ENCODE results near the gene HSPA5.
"Not testable (repeated sequence)": the region's sequence is repeated elsewhere in the genome, so short reads cannot be mapped to it uniquely, and the experiment has no call there.

Gene HSPA5

GRCh38 chr9:125238127-125238914 lies 2.8 kb downstream of the HSPA5 start:
- no peak overlapping the region for H4K8ac ChIP-seq (ENCODE audit: low read depth, low read length)
- peaks cover 8 to 10% of the 10 kb centered on the region in 2 experiments for H3K4me1 ChIP-seq (ENCODE audit: control insufficient read depth in 1 of 2, insufficient read depth in 2 of 2, low read length in 2 of 2)
- no peak overlapping the region for H2BK5ac ChIP-seq (ENCODE audit: low read depth, low read length, poor library complexity)
- H2BK12ac ChIP-seq (ENCODE audit: low read length), result no peak overlapping the region
- H3K79me1 ChIP-seq (ENCODE audit: low read length), result peaks cover 11% of the 10 kb centered on the region
- peak overlapping the region; percentile 39 for H3K4ac ChIP-seq (ENCODE audit: low read depth, low read length)
- peak overlapping the region; percentile 45 for H3K4me2 ChIP-seq (ENCODE audit: low read length)
- H3K14ac ChIP-seq (ENCODE audit: low read length), result no peak overlapping the region
- H3K4me3 ChIP-seq (ENCODE audit: low read depth, low read length), result no peak overlapping the region
- no peak overlapping the region for H3K23ac ChIP-seq (ENCODE audit: low read length)
- H3K18ac ChIP-seq (ENCODE audit: low read length), result no peak overlapping the region
- H2BK120ac ChIP-seq (ENCODE audit: insufficient read depth, low read length, poor library complexity), result no peak overlapping the region
- no CpG with 5 or more reads among the region's 7 CpGs for WGBS (ENCODE audit: extremely low coverage, insufficient coverage, insufficient read length)
- no peaks in the 10 kb centered on the region for H3K9me3 ChIP-seq (ENCODE audit: insufficient read depth, low read depth, low read length)
- no peak for DNase-seq
- H3K27me3 ChIP-seq (ENCODE audit: insufficient read depth, low read length), result no peaks in the 10 kb centered on the region
- no peak overlapping the region for H4K12ac ChIP-seq (ENCODE audit: low read depth, low read length)
- H2AK5ac ChIP-seq (ENCODE audit: low read length), result no peak overlapping the region
- no peak overlapping the region for H3K9ac ChIP-seq (ENCODE audit: low read length)
- no peak overlapping the region for H4K91ac ChIP-seq (ENCODE audit: low read depth, low read length)
- no peak overlapping the region for H2AFZ ChIP-seq (ENCODE audit: insufficient read depth, low read length, poor library complexity)
- peaks cover 21 to 39% of the 10 kb centered on the region in 2 experiments for H3K36me3 ChIP-seq (ENCODE audit: control insufficient read depth in 1 of 2, insufficient read depth in 2 of 2, low read length in 2 of 2)
- no peak overlapping the region for H3K27ac ChIP-seq (ENCODE audit: low read depth, low read length)
- H3K79me2 ChIP-seq (ENCODE audit: control insufficient read depth, insufficient read depth, low read length, poor library complexity), result peaks cover 13% of the 10 kb centered on the region

- H4K12ac ChIP-seq (ENCODE audit: low read depth, low read length); H3K9me3 ChIP-seq (ENCODE audit: insufficient read depth, low read depth, low read length); H3K79me2 ChIP-seq (ENCODE audit: control insufficient read depth, insufficient read depth, low read length, poor library complexity); H3K14ac ChIP-seq (ENCODE audit: low read length); H3K23ac ChIP-seq (ENCODE audit: low read length); H2BK5ac ChIP-seq (ENCODE audit: low read depth, low read length, poor library complexity); H2BK12ac ChIP-seq (ENCODE audit: low read length); H2BK120ac ChIP-seq (ENCODE audit: insufficient read depth, low read length, poor library complexity); H3K4me1 ChIP-seq (ENCODE audit: control insufficient read depth in 1 of 2, insufficient read depth in 2 of 2, low read length in 2 of 2); H2AFZ ChIP-seq (ENCODE audit: insufficient read depth, low read length, poor library complexity); DNase-seq; H4K8ac ChIP-seq (ENCODE audit: low read depth, low read length); H3K9ac ChIP-seq (ENCODE audit: low read length); H3K4me3 ChIP-seq (ENCODE audit: low read depth, low read length); H3K18ac ChIP-seq (ENCODE audit: low read length); H2AK5ac ChIP-seq (ENCODE audit: low read length); H3K79me1 ChIP-seq (ENCODE audit: low read length); H3K27ac ChIP-seq (ENCODE audit: low read depth, low read length); H4K91ac ChIP-seq (ENCODE audit: low read depth, low read length); H3K4me2 ChIP-seq (ENCODE audit: low read length); H3K4ac ChIP-seq (ENCODE audit: low read depth, low read length); H3K27me3 ChIP-seq (ENCODE audit: insufficient read depth, low read length): not testable (repeated sequence)
- WGBS (ENCODE audit: extremely low coverage, insufficient coverage, insufficient read length), result no CpG with 5 or more reads among the region's 5 CpGs
- H3K36me3 ChIP-seq (ENCODE audit: control insufficient read depth in 1 of 2, insufficient read depth in 2 of 2, low read length in 2 of 2), result peaks cover 21 to 42% of the 10 kb centered on the region in 2 experiments
Measured at GRCh38 chr9:125236520-125237159, 4.5 kb downstream of the HSPA5 start.

- Histone ChIP-seq H3K36me3 (ENCODE audit: control insufficient read depth in 1 of 2, insufficient read depth in 2 of 2, low read length in 2 of 2) (peaks cover 24 to 44% of the 10 kb centered on the region in 2 experiments), H4K8ac (ENCODE audit: low read depth, low read length) (no peak overlapping the region), H3K4me1 (ENCODE audit: control insufficient read depth in 1 of 2, insufficient read depth in 2 of 2, low read length in 2 of 2) (peaks cover 4 to 8% of the 10 kb centered on the region in 2 experiments), H3K9ac (ENCODE audit: low read length) (no peak overlapping the region), H3K9me3 (ENCODE audit: insufficient read depth, low read depth, low read length) (no peaks in the 10 kb centered on the region), H2BK120ac (ENCODE audit: insufficient read depth, low read length, poor library complexity) (no peak overlapping the region), H2AFZ (ENCODE audit: insufficient read depth, low read length, poor library complexity) (no peak overlapping the region), H3K4me2 (ENCODE audit: low read length) (no peak overlapping the region), H3K4me3 (ENCODE audit: low read depth, low read length) (no peak overlapping the region), H3K4ac (ENCODE audit: low read depth, low read length) (no peak overlapping the region), H3K27me3 (ENCODE audit: insufficient read depth, low read length) (no peaks in the 10 kb centered on the region), H2BK12ac (ENCODE audit: low read length) (no peak overlapping the region), H3K14ac (ENCODE audit: low read length) (no peak overlapping the region), H2BK5ac (ENCODE audit: low read depth, low read length, poor library complexity) (no peak overlapping the region), H3K18ac (ENCODE audit: low read length) (no peak overlapping the region), H4K12ac (ENCODE audit: low read depth, low read length) (no peak overlapping the region), H3K23ac (ENCODE audit: low read length) (no peak overlapping the region), H2AK5ac (ENCODE audit: low read length) (no peak overlapping the region), H3K79me2 (ENCODE audit: control insufficient read depth, insufficient read depth, low read length, poor library complexity) (peaks cover 7% of the 10 kb centered on the region), H4K91ac (ENCODE audit: low read depth, low read length) (no peak overlapping the region), H3K27ac (ENCODE audit: low read depth, low read length) (no peak overlapping the region), H3K79me1 (ENCODE audit: low read length) (peaks cover 5% of the 10 kb centered on the region)
- DNase-seq, result peak in 1 of 2 donors; percentile 27
- no CpG with 5 or more reads among the region's 5 CpGs for WGBS (ENCODE audit: extremely low coverage, insufficient coverage, insufficient read length)
Measured at GRCh38 chr9:125235804-125236519, 5.2 kb downstream of the HSPA5 start.

GRCh38 chr9:125234099-125234498 lies 7.0 kb downstream of the HSPA5 start:
- H2AK5ac ChIP-seq (ENCODE audit: low read length); H3K18ac ChIP-seq (ENCODE audit: low read length); H2BK12ac ChIP-seq (ENCODE audit: low read length); H2BK5ac ChIP-seq (ENCODE audit: low read depth, low read length, poor library complexity); H2AFZ ChIP-seq (ENCODE audit: insufficient read depth, low read length, poor library complexity); H3K23ac ChIP-seq (ENCODE audit: low read length); H3K4me1 ChIP-seq (ENCODE audit: control insufficient read depth in 1 of 2, insufficient read depth in 2 of 2, low read length in 2 of 2); H3K79me1 ChIP-seq (ENCODE audit: low read length); H3K4ac ChIP-seq (ENCODE audit: low read depth, low read length); H2BK120ac ChIP-seq (ENCODE audit: insufficient read depth, low read length, poor library complexity); H3K14ac ChIP-seq (ENCODE audit: low read length); H3K9ac ChIP-seq (ENCODE audit: low read length); H4K12ac ChIP-seq (ENCODE audit: low read depth, low read length); H3K27me3 ChIP-seq (ENCODE audit: insufficient read depth, low read length); H4K91ac ChIP-seq (ENCODE audit: low read depth, low read length); H3K4me3 ChIP-seq (ENCODE audit: low read depth, low read length); H3K9me3 ChIP-seq (ENCODE audit: insufficient read depth, low read depth, low read length); H3K4me2 ChIP-seq (ENCODE audit: low read length); H4K8ac ChIP-seq (ENCODE audit: low read depth, low read length); H3K79me2 ChIP-seq (ENCODE audit: control insufficient read depth, insufficient read depth, low read length, poor library complexity): not testable (repeated sequence)
- no CpG with 5 or more reads among the region's 8 CpGs for WGBS (ENCODE audit: extremely low coverage, insufficient coverage, insufficient read length)
- Histone ChIP-seq H3K36me3 (ENCODE audit: control insufficient read depth in 1 of 2, insufficient read depth in 2 of 2, low read length in 2 of 2) (peaks cover 26 to 44% of the 10 kb centered on the region in 2 experiments), H3K27ac (ENCODE audit: low read depth, low read length) (peak overlapping the region; percentile 33)
- DNase-seq, result peak; percentile 26 to 29

Measured in trophoblast cell (in vitro differentiated cells and primary cell).